K562 (cell line): ENCODE data around the gene GRAMD1B. TPM values are rescaled to one million over a fixed set of nuclear protein-coding genes. Genes with fewer than 3 reads are reported as not detected.
A peak's percentile ranks its signal among the peaks of the same experiment; 100 is the strongest.

ENCODE experiments used
- ATAC-seq: fragments of 200-7000 bp; cut with Tn5 transposase; 3 replicates; pipeline ENCODE4 v1.9.1; 2020; ENCODE audit warnings: moderate library complexity
- BruUV-seq: library from RNA; stranded (reverse); fragments of 400-500 nt; replicated peaks from 2 replicates; lab custom pipeline; 2021; lab: Mats Ljungman, UMichigan
- CTCF ChIA-PET: fragments of 300-600 bp; formaldehyde crosslinking; extraction: SDS; loops from one replicate; lab custom pipeline; 2021; ENCODE audit warnings: low intra/inter-chr PET ratio; lab: Yijun Ruan, JAX
- POLR2A ChIA-PET: fragments of 300-600, 350-650 bp; sonication (Branson Sonifier 250); formaldehyde crosslinking; extraction: SDS; loops from one replicate; lab custom pipeline; 2021; ENCODE audit warnings: antibody characterized with exemption, inconsistent platforms; lab: Yijun Ruan, JAX
- DNase-seq, 4 experiments: peaks; one replicate each; pipeline versions ENCODE4 v3.0.0 to v3.0.0-alpha.2; 2011 to 2018; ENCODE audit warnings: low spot score in 3 of 4, mixed read lengths in 3 of 4; ENCODE audit errors: extremely low read depth in 1 of 4
- FAIRE-seq: peaks from 2 replicates; lab custom pipeline; 2011; peaks lifted over from hg19 to GRCh38; lab: Jason Lieb, UNC
- H2AFZ ChIP-seq: 2 replicates; pipeline ENCODE4 v1.6.0; 2011; ENCODE audit warnings: low read depth, low read length, control low read depth, inconsistent platforms
- H3K27ac ChIP-seq: fragments of 200-600 bp; 3 replicates; pipeline ENCODE4 v1.8.0; 2011; ENCODE audit warnings: low read depth, mild to moderate bottlenecking, control low read depth, inconsistent platforms, low read length, moderate library complexity, mixed read lengths; ENCODE audit errors: extremely low read depth
- H3K27me3 ChIP-seq, 2 experiments: fragments of 300-600 bp in 1 of 2; 2 replicates in 1 of 2; 3 replicates in 1 of 2; pipeline versions ENCODE4 v1.6.0 to v1.8.0; 2011; ENCODE audit warnings: inconsistent platforms in 2 of 2, low read length in 2 of 2, mild to moderate bottlenecking in 1 of 2, mixed read lengths in 1 of 2, moderate library complexity in 1 of 2; ENCODE audit not compliant: control insufficient read depth in 2 of 2, insufficient read depth in 2 of 2
- H3K36me3 ChIP-seq: fragments of 300-600 bp; 3 replicates; pipeline ENCODE4 v1.8.0; 2011; ENCODE audit warnings: mild to moderate bottlenecking, low read length, inconsistent platforms; ENCODE audit not compliant: control insufficient read depth, insufficient read depth
- H3K4me1 ChIP-seq, 2 experiments: fragments of 200-600 bp in 1 of 2; replicated peaks in 1 of 2; 2 replicates in 1 of 2; 3 replicates in 1 of 2; pipeline versions ENCODE4 v1.5.1 to v1.8.0; 2011; ENCODE audit warnings: inconsistent platforms in 2 of 2, low read length in 2 of 2, mild to moderate bottlenecking in 1 of 2, mixed read lengths in 1 of 2, moderate library complexity in 1 of 2; ENCODE audit not compliant: control insufficient read depth in 2 of 2, insufficient read depth in 2 of 2
- H3K4me2 ChIP-seq: 2 replicates; pipeline ENCODE4 v1.6.1; 2011; ENCODE audit warnings: low read length, control low read depth, inconsistent platforms, mixed read lengths; ENCODE audit not compliant: insufficient read depth
- H3K4me3 ChIP-seq: fragments of 200-600 bp; sonication (generic), shearing (Covaris generic); 2 replicates; pipeline ENCODE4 v1.5.1; 2016; ENCODE audit warnings: control low read depth, inconsistent platforms
- H3K79me2 ChIP-seq: fragments of 200-600 bp; 3 replicates; pipeline ENCODE4 v1.8.0; 2011; ENCODE audit warnings: low read length, inconsistent platforms; ENCODE audit not compliant: control insufficient read depth, insufficient read depth
- H3K9ac ChIP-seq, 2 experiments: 2 replicates each; pipeline versions ENCODE4 v1.6.0 to v1.6.1; 2011; ENCODE audit warnings: low read depth in 2 of 2, low read length in 2 of 2, control low read depth in 1 of 2, inconsistent platforms in 1 of 2, mild to moderate bottlenecking in 1 of 2, mixed read lengths in 1 of 2; ENCODE audit not compliant: insufficient read depth in 1 of 2
- H3K9me1 ChIP-seq: one replicate; pipeline ENCODE4 v1.6.0; 2011; ENCODE audit warnings: inconsistent platforms, mild to moderate bottlenecking, low read length, moderate library complexity; ENCODE audit not compliant: control insufficient read depth, insufficient read depth
- H3K9me3 ChIP-seq: replicated peaks from 2 replicates; pipeline ENCODE4 v1.5.1; 2011; ENCODE audit warnings: low read depth, low read length, inconsistent platforms; ENCODE audit not compliant: control insufficient read depth, insufficient read depth
- H4K20me1 ChIP-seq: replicated peaks from 2 replicates; pipeline ENCODE4 v1.6.1; 2011; ENCODE audit warnings: low read length, inconsistent platforms, mixed read lengths; ENCODE audit not compliant: control insufficient read depth, insufficient read depth
- CBFA2T3 ChIP-seq: fragments of 450-650 bp; IDR thresholded peaks from 2 replicates; pipeline ENCODE4 v1.6.1; 2017
- DIDO1 ChIP-seq: fragments of 450-650 bp; IDR thresholded peaks from 2 replicates; pipeline ENCODE4 v1.6.1; 2016; ENCODE audit warnings: low read depth, missing biosample characterization, missing genetic modification characterization
- PHF8 ChIP-seq: fragments of 200-600 bp; sonication (generic); IDR thresholded peaks from 2 replicates; pipeline ENCODE4 v1.6.1; 2012; ENCODE audit warnings: mixed run types, mild to moderate bottlenecking, inconsistent platforms, low read length, moderate library complexity, borderline replicate concordance
- SMC3 ChIP-seq: conservative IDR thresholded peaks from 2 replicates; pipeline ENCODE4 v1.6.1; 2011; ENCODE audit warnings: low read depth, low read length, improper control_type of control experiment; ENCODE audit not compliant: insufficient read depth
- ZBTB33 ChIP-seq: sonication (generic); formaldehyde crosslinking; IDR thresholded peaks from 2 replicates; pipeline ENCODE4 v1.8.1; 2023; ENCODE audit warnings: mild to moderate bottlenecking, missing genetic modification reagents
- ZMIZ1 ChIP-seq, 2 experiments: fragments of 150-350 bp in 1 of 2; IDR thresholded peaks; 2 replicates each; pipeline ENCODE4 v1.6.1; 2012 to 2016; ENCODE audit warnings: low read depth in 2 of 2, low read length in 2 of 2, mild to moderate bottlenecking in 1 of 2, moderate library complexity in 1 of 2
- ZNF143 ChIP-seq: sonication (generic); formaldehyde crosslinking; IDR thresholded peaks from 2 replicates; pipeline ENCODE4 v1.9.0; 2022; ENCODE audit warnings: mild to moderate bottlenecking, missing genetic modification reagents
- ZNF785 ChIP-seq: fragments of 250-450 bp; sonication (Bioruptor Pico); IDR thresholded peaks from 2 replicates; pipeline ENCODE4 v1.4.0; 2020; ENCODE audit warnings: mild to moderate bottlenecking
- WGBS: fragments of 100-300 bp; shearing (Covaris generic); methylation state at CpG from one replicate; pipeline ENCODE4 v1.1.6; 2016; ENCODE audit warnings: low coverage, mixed read lengths; ENCODE audit not compliant: insufficient coverage; ENCODE audit errors: missing lambda C conversion rate; 5-methylcytosine and 5-hydroxymethylcytosine counted together
- in situ Hi-C: fragments of 300-500 bp; cut with MboI; formaldehyde crosslinking; loops from 4 replicates; pipeline ENCODE4 v1.15.0; 2018; ENCODE audit warnings: inconsistent platforms, mixed read lengths
- intact Hi-C: fragments of 100-400 bp; cut with micrococcal nuclease; formaldehyde crosslinking; loops from 2 replicates; pipeline ENCODE4 v1.14.2; 2022
- polyA plus RNA-seq, 8 experiments: library from polyadenylated mRNA; depleted of rRNA in 4 of 8; stranded (reverse) in 5 of 8; unstranded in 3 of 8; fragments of >200 nt; fragmentation: Nextera tagmentation in 2 of 8; fragmentation: Illumina TruSeq in 1 of 8; extraction: Ambion mirVana in 2 of 8; extraction: Trizol in 1 of 8; gene quantifications; 2 replicates each; pipeline versions ENCODE4 v1.2.1 to v1.2.3, GENCODE V29; 2011 to 2014; ENCODE audit warnings: inconsistent platforms in 1 of 8, missing spikeins in 1 of 8
- total RNA-seq, 7 experiments: library from RNA; depleted of rRNA in 6 of 7; stranded (reverse); fragments of >200 nt in 6 of 7; fragmentation: Illumina TruSeq in 2 of 7; extraction: Trizol in 2 of 7; gene quantifications; 2 replicates each; pipeline versions ENCODE4 v1.2.1 to v1.2.3, GENCODE V29; 2011 to 2021; ENCODE audit warnings: low replicate concordance in 1 of 7

Gene GRAMD1B
- total and polyA plus RNA-seq, 9 of the 15 experiments (the other 6 are each of a cell fraction or from before 2014, with no cell fraction given) = 0.31 TPM; not detected in 8

- ATAC-seq (no peak), DNase-seq (no peak), FAIRE-seq (no peak)
- Histone ChIP-seq H3K27me3 (peaks cover 0 to 31% of the 10 kb centered on the region in 2 experiments; a peak in 1 of 5 replicates), H3K9me1 (no peaks in the 10 kb centered on the region), H3K27ac (no peak overlapping the region), H2AFZ (no peak overlapping the region), H3K79me2 (no peaks in the 10 kb centered on the region), H3K4me3 (no peak overlapping the region), H3K4me1 (peaks cover 0 to 10% of the 10 kb centered on the region in 2 experiments; a peak in 1 of 5 replicates), H3K9ac (no peak overlapping the region), H3K9me3 (no peaks in the 10 kb centered on the region), H3K36me3 (no peaks in the 10 kb centered on the region), H4K20me1 (peaks cover 4% of the 10 kb centered on the region; the same call in 1 of the 2 replicates), H3K4me2 (no peak overlapping the region)
- WGBS = 10% methylated on average over 6 of the region's 6 CpGs
- CTCF ChIA-PET = interaction anchor here (1.7 kb wide), 1 partner anchor 127 kb away, joined by 15 read pairs; no protein-coding TSS in a partner anchor
- POLR2A ChIA-PET = no interaction called here
- BruUV-seq = no TSS peak
- no peak for TF ChIP-seq PHF8
- intact Hi-C loops = loop anchor here (1.0 kb wide), 1 partner anchor 127 kb away; no protein-coding TSS in a partner anchor
- in situ Hi-C loops = no loop called here
Measured at GRCh38 chr11:123580137-123580536, 150.1 kb downstream of the GRAMD1B start.

- Histone ChIP-seq H3K27me3 (peaks cover 0 to 31% of the 10 kb centered on the region in 2 experiments; a peak in 1 of 5 replicates), H4K20me1 (peaks cover 4% of the 10 kb centered on the region; the same call in 1 of the 2 replicates), H3K9me3 (no peaks in the 10 kb centered on the region), H3K79me2 (no peaks in the 10 kb centered on the region), H3K4me3 (no peak overlapping the region), H3K9me1 (no peaks in the 10 kb centered on the region), H3K36me3 (no peaks in the 10 kb centered on the region), H3K27ac (no peak overlapping the region), H3K9ac (no peak overlapping the region), H3K4me1 (peaks cover 0 to 10% of the 10 kb centered on the region in 2 experiments; a peak in 1 of 5 replicates), H3K4me2 (no peak overlapping the region), H2AFZ (no peak overlapping the region)
- in situ Hi-C loops = no loop called here
- CTCF ChIA-PET = interaction anchor here (0.7 to 1.7 kb wide), 2 partner anchors 127 to 331 kb away, joined by 3 to 15 read pairs; no protein-coding TSS in a partner anchor
- ATAC-seq = peak; percentile 94
- intact Hi-C loops = loop anchor here (1.0 kb wide), 1 partner anchor 127 kb away; no protein-coding TSS in a partner anchor
- POLR2A ChIA-PET = interaction anchor here (0.6 kb wide), 1 partner anchor 672 kb away, joined by 3 read pairs; no protein-coding TSS in a partner anchor
- DNase-seq = peak; percentile 67 to 89 (median 80)
- under 1% methylated on average over 22 of the region's 25 CpGs for WGBS
- BruUV-seq = no TSS peak
- FAIRE-seq = peak; percentile 63
- TF ChIP-seq ZNF143 (CRISPR knock-in tag) (no peak), DIDO1 (tag) (no peak), SMC3 (peak; percentile 51), ZMIZ1 (IDR thresholded peaks at IDR 0.05; ENCODE audit: low read depth in 2 of 2, low read length in 2 of 2) (no peak), CBFA2T3 (no peak), ZBTB33 (no peak), ZNF785 (CRISPR knock-in tag) (no peak)
Measured at GRCh38 chr11:123580557-123581275, 150.6 kb downstream of the GRAMD1B start.
